B cell (primary cell): Measurements from ENCODE around the gene NOP9. TPM values are rescaled to one million over a fixed set of nuclear protein-coding genes. Genes with fewer than 3 reads are reported as not detected.

Experiments
- ATAC-seq: fragments of 200-7000 bp; cut with Tn5 transposase; one replicate; pipeline ENCODE4 v1.10.0; 2021; ENCODE audit warnings: low read depth, mild to moderate bottlenecking, moderate number of reproducible peaks, moderate library complexity
- CTCF ChIA-PET: fragments of 350-600 bp; sonication (Branson Sonifier 250); formaldehyde crosslinking; loops from one replicate; lab custom pipeline; 2021; ENCODE audit warnings: antibody characterized with exemption, inconsistent platforms; lab: Charles Lee
- POLR2A ChIA-PET: fragments of 350-600 bp; sonication (Branson Sonifier 250); formaldehyde crosslinking; loops from one replicate; lab custom pipeline; 2021; ENCODE audit warnings: antibody characterized with exemption; lab: Charles Lee
- DNase-seq: peaks from one replicate; pipeline ENCODE4 v3.0.0; 2013
- H2AFZ ChIP-seq: 2 replicates; pipeline ENCODE4 v1.6.1; 2012; ENCODE audit warnings: mild to moderate bottlenecking, low read depth, low read length; ENCODE audit not compliant: insufficient read depth, poor library complexity, severe bottlenecking
- H3K27ac ChIP-seq, 2 donors: 1 replicate in 1 of 2; 2 replicates in 1 of 2; pipeline ENCODE4 v1.5.1; 2012 to 2013; ENCODE audit warnings: low read length in 2 of 2, mild to moderate bottlenecking in 2 of 2, moderate library complexity in 1 of 2
- H3K27me3 ChIP-seq, 4 experiments: fragments of 200-600 bp in 1 of 4; sonication (generic) in 1 of 4; replicated peaks in 1 of 4; 1 replicate in 2 of 4; 2 replicates in 2 of 4; pipeline versions ENCODE4 v1.6.1 to v1.7.0; 2013 to 2016; ENCODE audit warnings: low read length in 3 of 4, mild to moderate bottlenecking in 2 of 4, mixed read lengths in 1 of 4, moderate library complexity in 1 of 4; ENCODE audit not compliant: insufficient read depth in 4 of 4, control insufficient read depth in 3 of 4; ENCODE audit errors: control extremely low read depth in 1 of 4
- H3K36me3 ChIP-seq, 2 experiments: replicated peaks in 1 of 2; 1 replicate in 1 of 2; 2 replicates in 1 of 2; pipeline versions ENCODE4 v1.6.1 to v1.7.1; 2013; ENCODE audit warnings: low read length in 1 of 2; ENCODE audit not compliant: insufficient read depth in 2 of 2, control insufficient read depth in 1 of 2; ENCODE audit errors: control extremely low read depth in 1 of 2, extremely low read depth in 1 of 2
- H3K4me1 ChIP-seq, 2 donors: fragments of 200-600 bp in 1 of 2; sonication (generic) in 1 of 2; 1 replicate in 1 of 2; 2 replicates in 1 of 2; pipeline versions ENCODE4 v1.5.1 to v1.6.1; 2013 to 2017; ENCODE audit warnings: low read length in 2 of 2; ENCODE audit not compliant: control insufficient read depth in 2 of 2, insufficient read depth in 2 of 2
- H3K4me2 ChIP-seq: replicated peaks from 2 replicates; pipeline ENCODE3; 2012; ENCODE audit warnings: mild to moderate bottlenecking, low read depth, low read length; ENCODE audit not compliant: poor library complexity, severe bottlenecking
- H3K4me3 ChIP-seq, 5 experiments: fragments of 200-600 bp in 1 of 5; sonication (generic) in 1 of 5; 1 replicate in 3 of 5; 2 replicates in 2 of 5; pipeline versions ENCODE4 v1.5.1 to v1.7.0; 2011 to 2016; ENCODE audit warnings: low read length in 4 of 5, mild to moderate bottlenecking in 4 of 5, low read depth in 2 of 5, control low read depth in 1 of 5, moderate library complexity in 1 of 5; ENCODE audit not compliant: insufficient read depth in 1 of 5; ENCODE audit errors: control extremely low read depth in 1 of 5, extremely low read depth in 1 of 5
- H3K79me2 ChIP-seq: fragments of 200-600 bp; sonication (generic); one replicate; pipeline ENCODE4 v1.6.0; 2016; ENCODE audit warnings: low read length; ENCODE audit not compliant: control insufficient read depth, insufficient read depth
- H3K9ac ChIP-seq: fragments of 200-600 bp; sonication (generic); 2 replicates; pipeline ENCODE4 v1.6.1; 2017; ENCODE audit warnings: mild to moderate bottlenecking, low read length, moderate library complexity
- H3K9me3 ChIP-seq, 3 donors: one replicate each; pipeline versions ENCODE4 v1.6.1 to v1.7.1; 2013; ENCODE audit warnings: low read length in 2 of 3; ENCODE audit not compliant: control insufficient read depth in 2 of 3, insufficient read depth in 1 of 3; ENCODE audit errors: control extremely low read depth in 1 of 3
- H4K20me1 ChIP-seq: 2 replicates; pipeline ENCODE4 v1.6.0; 2012; ENCODE audit warnings: mild to moderate bottlenecking, low read length; ENCODE audit not compliant: insufficient read depth, control insufficient read depth, poor library complexity, severe bottlenecking
- H3K27ac Mint-ChIP-seq: one replicate; pipeline ENCODE4 v1.8.0; 2021; ENCODE audit warnings: mixed read lengths
- H3K27me3 Mint-ChIP-seq: one replicate; pipeline ENCODE4 v1.8.0; 2021; ENCODE audit warnings: mixed read lengths
- H3K4me1 Mint-ChIP-seq: one replicate; pipeline ENCODE4 v1.8.0; 2021; ENCODE audit warnings: mixed read lengths
- H3K4me3 Mint-ChIP-seq: one replicate; pipeline ENCODE4 v1.8.0; 2021; ENCODE audit warnings: mixed read lengths
- H3K9me3 Mint-ChIP-seq: one replicate; pipeline ENCODE4 v1.8.0; 2022; ENCODE audit warnings: mixed read lengths; ENCODE audit not compliant: insufficient read depth
- EZH2 ChIP-seq: IDR thresholded peaks from 2 replicates; pipeline ENCODE4 v1.6.1; 2012; ENCODE audit warnings: borderline replicate concordance, low read depth, mild to moderate bottlenecking, moderate library complexity, low read length; ENCODE audit not compliant: insufficient read depth, poor library complexity, severe bottlenecking
- WGBS: methylation state at CpG from one replicate; pipeline ENCODE4 v1.1.5; 2013; ENCODE audit warnings: missing lambda C conversion rate; ENCODE audit not compliant: insufficient coverage; 5-methylcytosine and 5-hydroxymethylcytosine counted together
- intact Hi-C: fragments of 100-400 bp; cut with micrococcal nuclease; formaldehyde crosslinking; loops from one replicate; pipeline ENCODE4 v1.10.0; 2022
- polyA plus RNA-seq: library from polyadenylated mRNA; depleted of rRNA; stranded (reverse); fragments of >200 nt; gene quantifications from 2 replicates; pipeline ENCODE4 v1.2.3, GENCODE V29; 2012
- total RNA-seq, 2 donors: library from RNA; stranded (reverse); fragments of 120-200 nt in 1 of 2; gene quantifications; 1 replicate in 1 of 2; 2 replicates in 1 of 2; pipeline versions ENCODE4 v1.2.3 to v1.2.4, GENCODE V29; 2013 to 2022
- TF ChIP-seq, protein P1 (sequence below): fragments of 200-600 bp; IDR thresholded peaks from one replicate; pipeline ENCODE4 v1.8.0; 2022; ENCODE audit warnings: antibody characterized with exemption, mild to moderate bottlenecking

NOP9 gene
- total and polyA plus RNA-seq, 2 donors (not counting 1 experiment from before 2014, with no cell fraction given) = 9.7 to 22.6 TPM

DNA sequence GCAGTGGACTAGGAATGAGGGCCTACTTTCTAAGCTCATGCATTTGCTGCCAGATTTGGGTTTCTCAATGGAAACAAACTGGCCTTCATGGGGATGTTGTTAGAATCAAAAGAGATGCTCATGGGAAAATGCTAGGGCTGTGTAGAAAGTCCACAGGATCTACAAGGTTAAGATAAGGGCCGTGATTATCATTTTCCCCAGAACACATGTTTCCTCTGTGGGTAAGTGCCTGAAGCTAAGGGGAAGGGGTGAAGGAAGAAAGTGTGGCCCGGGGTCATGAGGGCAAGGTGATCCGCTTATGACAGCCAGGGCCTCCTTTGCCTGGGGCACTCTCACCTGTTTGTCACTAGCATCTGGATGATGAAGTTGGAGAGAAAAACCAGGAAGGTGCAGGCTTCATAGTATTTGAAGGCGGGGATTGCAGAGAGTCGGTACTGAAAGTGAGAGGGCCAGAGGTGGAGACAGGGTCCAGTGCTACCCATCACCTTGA, 25.4 kb downstream of the NOP9 start:
- no peak for DNase-seq
- Histone ChIP-seq H3K4me1 (peaks cover 5 to 9% of the 10 kb centered on the region in 2 donors), H3K36me3 (no peaks in the 10 kb centered on the region), H2AFZ (no peak overlapping the region), H3K9me3 (no peaks in the 10 kb centered on the region), H3K79me2 (no peaks in the 10 kb centered on the region), H3K4me3 (no peak overlapping the region), H3K9ac (no peak overlapping the region), H3K27me3 (peaks cover 0 to 3% (median 0%) of the 10 kb centered on the region in 4 experiments), H3K27ac (no peak overlapping the region), H3K4me2 (no peak overlapping the region), H4K20me1 (no peaks in the 10 kb centered on the region)
- 59% methylated on average over 5 of the region's 5 CpGs for WGBS
- ChIA-PET CTCF (interaction anchor here (1.0 to 9.1 kb wide), 5 partner anchors 14 to 112 kb away, joined by 4 to 65 read pairs (median 9); partner anchors contain the start of genes CIDEB, LTB4R and LTB4R2), POLR2A (interaction anchor here (0.8 kb wide), 1 partner anchor 14 kb away, joined by 5 read pairs; the partner anchor contains the start of gene LTB4R)
- no peak overlapping the region for H3K27ac Mint-ChIP-seq
- H3K4me3 Mint-ChIP-seq = no peak overlapping the region
- TF ChIP-seq EZH2 = no peak
- TF ChIP-seq, protein P1, sequence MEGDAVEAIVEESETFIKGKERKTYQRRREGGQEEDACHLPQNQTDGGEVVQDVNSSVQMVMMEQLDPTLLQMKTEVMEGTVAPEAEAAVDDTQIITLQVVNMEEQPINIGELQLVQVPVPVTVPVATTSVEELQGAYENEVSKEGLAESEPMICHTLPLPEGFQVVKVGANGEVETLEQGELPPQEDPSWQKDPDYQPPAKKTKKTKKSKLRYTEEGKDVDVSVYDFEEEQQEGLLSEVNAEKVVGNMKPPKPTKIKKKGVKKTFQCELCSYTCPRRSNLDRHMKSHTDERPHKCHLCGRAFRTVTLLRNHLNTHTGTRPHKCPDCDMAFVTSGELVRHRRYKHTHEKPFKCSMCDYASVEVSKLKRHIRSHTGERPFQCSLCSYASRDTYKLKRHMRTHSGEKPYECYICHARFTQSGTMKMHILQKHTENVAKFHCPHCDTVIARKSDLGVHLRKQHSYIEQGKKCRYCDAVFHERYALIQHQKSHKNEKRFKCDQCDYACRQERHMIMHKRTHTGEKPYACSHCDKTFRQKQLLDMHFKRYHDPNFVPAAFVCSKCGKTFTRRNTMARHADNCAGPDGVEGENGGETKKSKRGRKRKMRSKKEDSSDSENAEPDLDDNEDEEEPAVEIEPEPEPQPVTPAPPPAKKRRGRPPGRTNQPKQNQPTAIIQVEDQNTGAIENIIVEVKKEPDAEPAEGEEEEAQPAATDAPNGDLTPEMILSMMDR = no peak
- H3K27me3 Mint-ChIP-seq = peaks cover 3% of the 10 kb centered on the region
- no peak for ATAC-seq
- H3K4me1 Mint-ChIP-seq = peaks cover 15% of the 10 kb centered on the region
- intact Hi-C loops = no loop called here
- no peaks in the 10 kb centered on the region for H3K9me3 Mint-ChIP-seq

DNA sequence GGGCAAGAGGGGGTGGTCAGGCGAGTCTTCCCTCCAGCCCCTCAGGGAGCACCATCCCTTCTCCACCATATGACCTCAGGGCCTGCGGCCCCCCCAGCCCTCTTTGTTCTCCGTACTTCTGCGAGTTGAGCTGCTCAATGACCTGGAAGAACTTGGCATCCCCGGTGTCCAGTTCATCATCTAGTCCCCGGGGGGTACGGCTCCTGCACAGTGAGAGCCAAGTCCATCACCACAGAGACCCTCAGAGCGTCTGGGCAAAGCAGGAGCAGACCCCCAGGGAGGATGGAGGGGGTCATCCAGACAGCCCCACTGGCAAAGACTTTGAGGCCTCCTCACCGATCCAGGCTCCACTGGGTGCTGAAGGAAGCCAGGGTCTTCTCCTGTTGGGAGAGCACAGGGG, 26.3 kb downstream of the NOP9 start:
- H3K27ac Mint-ChIP-seq = no peak overlapping the region
- H3K9me3 Mint-ChIP-seq = no peaks in the 10 kb centered on the region
- ChIA-PET CTCF (interaction anchor here (1.9 to 9.1 kb wide), 4 partner anchors 18 to 111 kb away, joined by 5 to 65 read pairs (median 12); partner anchors contain the start of genes CIDEB and LTB4R2), POLR2A (interaction anchor here (0.8 kb wide), 1 partner anchor 15 kb away, joined by 5 read pairs; the partner anchor contains the start of gene LTB4R)
- Histone ChIP-seq H3K27me3 (peaks cover 0 to 6% (median 0%) of the 10 kb centered on the region in 4 experiments), H3K9me3 (no peaks in the 10 kb centered on the region), H3K27ac (no peak overlapping the region), H3K36me3 (no peaks in the 10 kb centered on the region), H3K79me2 (no peaks in the 10 kb centered on the region), H3K9ac (no peak overlapping the region), H3K4me2 (no peak overlapping the region), H3K4me3 (no peak overlapping the region), H3K4me1 (peaks cover 5 to 9% of the 10 kb centered on the region in 2 donors), H4K20me1 (no peaks in the 10 kb centered on the region), H2AFZ (no peak overlapping the region)
- no peak for TF ChIP-seq EZH2
- TF ChIP-seq, protein P1 = no peak
- ATAC-seq (no peak), DNase-seq (no peak)
- no peaks in the 10 kb centered on the region for H3K27me3 Mint-ChIP-seq
- no peak overlapping the region for H3K4me3 Mint-ChIP-seq
- H3K4me1 Mint-ChIP-seq = peaks cover 15% of the 10 kb centered on the region
- intact Hi-C loops = no loop called here
- 93% methylated on average over 6 of the region's 9 CpGs for WGBS
